SH-SY5Y (cell line): Measurements from ENCODE around the gene SPATA17.

Experiments
- GATA2 ChIP-seq: IDR thresholded peaks from 2 replicates; pipeline ENCODE4 v1.6.1; 2011; ENCODE audit warnings: mild to moderate bottlenecking, low read depth, low read length
- GATA3 ChIP-seq: IDR thresholded peaks from 2 replicates; pipeline ENCODE4 v1.6.1; 2011; ENCODE audit warnings: low read depth, mild to moderate bottlenecking, low read length, moderate library complexity

DNA sequence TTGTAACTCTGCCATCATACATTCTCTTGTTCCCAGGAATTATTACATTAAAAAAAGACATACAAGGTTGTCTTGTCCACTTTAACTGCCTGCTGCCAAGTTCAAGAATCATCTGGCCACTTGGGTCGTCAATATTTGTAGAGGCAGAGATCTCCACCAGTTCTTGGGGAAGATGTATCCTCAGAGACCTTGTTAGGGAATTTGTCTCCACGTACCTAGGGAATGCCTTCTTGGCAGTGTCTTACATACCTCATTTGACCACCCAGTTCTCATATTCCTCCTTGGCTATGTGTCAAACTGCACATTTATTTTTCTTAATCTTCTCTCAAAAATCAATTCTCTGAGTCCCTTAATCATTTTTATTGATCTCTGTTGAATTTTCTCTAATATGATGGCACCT is 266.0 kb downstream of the SPATA17 start:
- TF ChIP-seq GATA2 (no peak), GATA3 (no peak)
